ENCODE measurements around the gene DDR2.

- TF ChIP-seq POLR2A (IDR thresholded peaks at IDR 0.05; ENCODE audit: low read length), result no peak
- TF ChIP-seq GATA1 (IDR thresholded peaks at IDR 0.05; ENCODE audit: low read depth, low read length), result no peak
These were observed 123.0 kb downstream of the DDR2 start for GRCh38 chr1:162755306-162755705.

Data from erythroblast (primary cell).